HCT116 (cell line): ENCODE measurements around the gene KDELR1. TPM values are rescaled to one million over a fixed set of nuclear protein-coding genes. Genes with fewer than 3 reads are reported as not detected.

ENCODE experiments used
- ATAC-seq: fragments of 200-7000 bp; cut with Tn5 transposase; 2 replicates; pipeline ENCODE4 v1.9.1; 2020; ENCODE audit warnings: mild to moderate bottlenecking, moderate library complexity
- BruUV-seq: library from RNA; stranded (reverse); fragments of 400-500 nt; replicated peaks from 2 replicates; lab custom pipeline; 2021; lab: Mats Ljungman, UMichigan
- CTCF ChIA-PET: fragments of 300-600 bp; sonication (Branson Sonifier 250); formaldehyde crosslinking; loops from one replicate; lab custom pipeline; 2021; ENCODE audit warnings: antibody characterized with exemption; lab: Charles Lee
- POLR2A ChIA-PET: fragments of 300-600, 350-600 bp; sonication (Branson Sonifier 250); formaldehyde crosslinking; loops from one replicate; lab custom pipeline; 2021; ENCODE audit warnings: antibody characterized with exemption; lab: Charles Lee
- RAD21 ChIA-PET, 2 experiments: fragments of 300-600 bp; sonication (Branson Sonifier 250); formaldehyde crosslinking; loops; one replicate each; lab custom pipeline; 2023; ENCODE audit warnings: low total read pairs in 2 of 2; ENCODE audit not compliant: uncharacterized antibody in 2 of 2, unreplicated experiment in 2 of 2, low non-redundant PET in 1 of 2; lab: Charles Lee
- DNase-seq: peaks from one replicate; pipeline ENCODE4 v3.0.0-alpha.2; 2010; ENCODE audit warnings: low read depth, low spot score
- H2AFZ ChIP-seq: fragments of 200-600 bp; shearing (Covaris generic), sonication (generic); 2 replicates; pipeline ENCODE4 v1.6.1; 2017; ENCODE audit warnings: low read depth, mixed run types, mixed read lengths, antibody characterized with exemption, low read length; ENCODE audit not compliant: poor library complexity, severe bottlenecking
- H3K27ac ChIP-seq: 2 replicates; pipeline ENCODE4 v1.5.1; 2012; ENCODE audit warnings: low read depth, low read length
- H3K27me3 ChIP-seq: fragments of 200-600 bp; sonication (generic); 2 replicates; pipeline ENCODE4 v1.6.1; 2016; ENCODE audit warnings: mixed run types, low read length, mixed read lengths; ENCODE audit not compliant: insufficient read depth
- H3K36me3 ChIP-seq, 2 experiments: fragments of 200-500 bp in 1 of 2; fragments of 200-600 bp in 1 of 2; sonication (Bioruptor generic) in 1 of 2; sonication (generic) in 1 of 2; 2 replicates each; pipeline versions ENCODE4 v1.5.1 to v1.6.1; 2014 to 2016; ENCODE audit warnings: low read length in 2 of 2, inconsistent platforms in 1 of 2, mixed read lengths in 1 of 2, mixed run types in 1 of 2; ENCODE audit not compliant: insufficient read depth in 2 of 2, control insufficient read depth in 1 of 2
- H3K4me1 ChIP-seq, 2 experiments: fragments of 200-600 bp in 1 of 2; sonication (generic) in 1 of 2; 2 replicates each; pipeline versions ENCODE4 v1.5.1 to v1.6.1; 2012 to 2017; ENCODE audit warnings: low read length in 2 of 2, inconsistent platforms in 1 of 2, mild to moderate bottlenecking in 1 of 2, mixed read lengths in 1 of 2, mixed run types in 1 of 2, moderate library complexity in 1 of 2; ENCODE audit not compliant: insufficient read depth in 2 of 2, control insufficient read depth in 1 of 2
- H3K4me2 ChIP-seq: fragments of 200-600 bp; sonication (generic); 2 replicates; pipeline ENCODE4 v1.6.1; 2017; ENCODE audit warnings: mixed run types, low read length, mixed read lengths
- H3K4me3 ChIP-seq, 2 experiments: fragments of 200-600 bp in 1 of 2; sonication (generic) in 1 of 2; replicated peaks in 1 of 2; 2 replicates each; pipeline ENCODE4 v1.5.1; 2011 to 2016; ENCODE audit warnings: low read length in 2 of 2, control low read depth in 1 of 2, low read depth in 1 of 2, mild to moderate bottlenecking in 1 of 2, mixed read lengths in 1 of 2, mixed run types in 1 of 2
- H3K79me2 ChIP-seq: fragments of 200-600 bp; sonication (generic); 2 replicates; pipeline ENCODE4 v1.6.1; 2017; ENCODE audit warnings: mild to moderate bottlenecking, mixed run types, low read length, moderate library complexity, mixed read lengths; ENCODE audit not compliant: insufficient read depth
- H3K9ac ChIP-seq: fragments of 200-600 bp; sonication (generic); 2 replicates; pipeline ENCODE4 v1.6.1; 2016; ENCODE audit warnings: low read length, mixed read lengths
- H3K9me2 ChIP-seq: fragments of 200-600 bp; sonication (generic), shearing (Covaris generic); 2 replicates; pipeline ENCODE4 v1.6.1; 2017; ENCODE audit warnings: mixed run types, mild to moderate bottlenecking, moderate library complexity; ENCODE audit not compliant: insufficient read depth
- H3K9me3 ChIP-seq, 2 experiments: fragments of 200-500 bp in 1 of 2; fragments of 200-600 bp in 1 of 2; sonication (Bioruptor generic) in 1 of 2; sonication (generic) in 1 of 2; 2 replicates each; pipeline ENCODE4 v1.6.1; 2014 to 2017; ENCODE audit warnings: low read length in 2 of 2, mixed read lengths in 2 of 2, inconsistent platforms in 1 of 2, low read depth in 1 of 2, mild to moderate bottlenecking in 1 of 2, mixed run types in 1 of 2, moderate library complexity in 1 of 2; ENCODE audit not compliant: control insufficient read depth in 1 of 2, insufficient read depth in 1 of 2
- H4K20me1 ChIP-seq: fragments of 200-600 bp; sonication (generic), shearing (Covaris generic); 2 replicates; pipeline ENCODE4 v1.6.1; 2017; ENCODE audit warnings: mixed run types, mild to moderate bottlenecking, moderate library complexity; ENCODE audit not compliant: insufficient read depth
- ATF3 ChIP-seq: IDR thresholded peaks from 2 replicates; pipeline ENCODE4 v1.6.1; 2012
- CEBPB ChIP-seq: IDR thresholded peaks from 2 replicates; pipeline ENCODE4 v1.6.1; 2012; ENCODE audit warnings: low read depth
- CTCF ChIP-seq, 3 experiments: fragments of 200-600 bp in 1 of 3; sonication (generic) in 1 of 3; IDR thresholded peaks in 2 of 3; conservative IDR thresholded peaks in 1 of 3; 2 replicates each; pipeline ENCODE4 v1.5.1; 2012 to 2017; ENCODE audit warnings: low read depth in 2 of 3, low read length in 2 of 3, antibody characterized with exemption in 1 of 3, borderline replicate concordance in 1 of 3, control low read depth in 1 of 3, mild to moderate bottlenecking in 1 of 3, mixed read lengths in 1 of 3, mixed run types in 1 of 3, moderate library complexity in 1 of 3; ENCODE audit not compliant: insufficient read depth in 1 of 3
- EGR1 ChIP-seq: IDR thresholded peaks from 2 replicates; pipeline ENCODE4 v1.6.1; 2012; ENCODE audit warnings: low read depth
- ELF1 ChIP-seq: IDR thresholded peaks from 2 replicates; pipeline ENCODE4 v1.6.1; 2012; ENCODE audit warnings: low read depth, borderline replicate concordance
- EZH2phosphoT487 ChIP-seq: fragments of 200-600 bp; IDR thresholded peaks from 2 replicates; pipeline ENCODE4 v1.6.1; 2018; ENCODE audit warnings: antibody characterized with exemption, borderline replicate concordance
- FOSL1 ChIP-seq: IDR thresholded peaks from 2 replicates; pipeline ENCODE4 v1.6.1; 2012; ENCODE audit warnings: low read depth
- POLR2A ChIP-seq: IDR thresholded peaks from 2 replicates; pipeline ENCODE4 v1.7.0; 2011; ENCODE audit warnings: borderline replicate concordance; ENCODE audit not compliant: insufficient read depth, insufficient read length; ENCODE audit errors: extremely low read depth
- POLR2AphosphoS5 ChIP-seq: IDR thresholded peaks from 2 replicates; pipeline ENCODE4 v1.6.1; 2011; ENCODE audit warnings: mild to moderate bottlenecking, low read depth, low read length, moderate library complexity
- RAD21 ChIP-seq: IDR thresholded peaks from 2 replicates; pipeline ENCODE4 v1.6.1; 2012; ENCODE audit warnings: low read depth, mild to moderate bottlenecking
- SRF ChIP-seq: IDR thresholded peaks from 2 replicates; pipeline ENCODE4 v1.6.1; 2012; ENCODE audit warnings: low read depth
- YY1 ChIP-seq: IDR thresholded peaks from 2 replicates; pipeline ENCODE4 v1.6.1; 2011; ENCODE audit warnings: low read length, low read depth, moderate library complexity, mild to moderate bottlenecking; ENCODE audit not compliant: insufficient replicate concordance; ENCODE audit errors: extremely low read depth
- ZBTB33 ChIP-seq: IDR thresholded peaks from 2 replicates; pipeline ENCODE4 v1.6.1; 2011; ENCODE audit warnings: mild to moderate bottlenecking, low read length, moderate library complexity; ENCODE audit not compliant: insufficient replicate concordance; ENCODE audit errors: extremely low read depth
- ZNF274 ChIP-seq: fragments of 200-500 bp; sonication (Bioruptor generic); IDR thresholded peaks from 2 replicates; pipeline ENCODE4 v1.6.1; 2014; ENCODE audit warnings: mild to moderate bottlenecking, low read depth, low read length, inconsistent platforms
- intact Hi-C: fragments of 100-400 bp; cut with micrococcal nuclease; formaldehyde crosslinking; loops from 2 replicates; pipeline ENCODE4 v1.10.0; 2022
- total RNA-seq: library from RNA; stranded (reverse); gene quantifications from one replicate; pipeline ENCODE4 v1.2.1, GENCODE V29; 2021; ENCODE audit not compliant: unreplicated experiment

KDELR1 gene
- total RNA-seq, 1 experiment from 2014 or later: 212 TPM

- no peak for DNase-seq
- no peak for ATAC-seq
- Histone ChIP-seq H3K4me2 (no peak overlapping the region), H3K27me3 (no peaks in the 10 kb centered on the region), H3K9me3 (no peaks in the 10 kb centered on the region), H3K4me3 (no peak overlapping the region), H3K36me3 (peaks cover 0 to 9% of the 10 kb centered on the region in 2 experiments; a peak in 1 of 4 replicates), H4K20me1 (no peaks in the 10 kb centered on the region), H3K4me1 (peaks cover 10 to 30% of the 10 kb centered on the region in 2 experiments), H3K9me2 (no peaks in the 10 kb centered on the region), H3K9ac (no peak overlapping the region), H3K27ac (no peak overlapping the region), H3K79me2 (peaks cover 70% of the 10 kb centered on the region)
- intact Hi-C loops: no loop called here
- BruUV-seq: no TSS peak
- ChIA-PET RAD21 (no interaction called here), POLR2A (no interaction called here)
- TF ChIP-seq ATF3 (no peak), RAD21 (no peak), ZNF274 (no peak), FOSL1 (no peak), YY1 (no peak), SRF (no peak), CEBPB (no peak), EGR1 (no peak), ELF1 (no peak), CTCF (IDR thresholded peaks at IDR 0.05 in 2 of 3, conservative IDR thresholded peaks at IDR 0.05 in 1 of 3; ENCODE audit: borderline replicate concordance in 1 of 3, insufficient read depth in 1 of 3, low read depth in 2 of 3, low read length in 2 of 3) (no peak), POLR2A (no peak), ZBTB33 (no peak), POLR2AphosphoS5 (no peak), EZH2phosphoT487 (no peak)
- TF ChIP-seq, all 23 proteins: peak for 0
- CTCF ChIA-PET: no interaction called here
- no peak overlapping the region for H2AFZ ChIP-seq
These were observed 13.8 kb upstream of the KDELR1 start for GRCh38 chr19:48405010-48405659.
